CD4-positive, alpha-beta T cell (primary cell): ENCODE measurements around the gene PHAF1. TPM values are rescaled to one million over a fixed set of nuclear protein-coding genes. Genes with fewer than 3 reads are reported as not detected.

Experiments
- ATAC-seq: fragments of 200-7000 bp; cut with Tn5 transposase; one replicate; pipeline ENCODE4 v1.10.0; 2022; ENCODE audit warnings: mild to moderate bottlenecking; ENCODE audit not compliant: poor library complexity
- CTCF ChIA-PET: fragments of 350-600 bp; sonication (Branson Sonifier 250); formaldehyde crosslinking; loops from one replicate; lab custom pipeline; 2021; ENCODE audit warnings: antibody characterized with exemption, inconsistent platforms; lab: Charles Lee
- POLR2A ChIA-PET: fragments of 350-600 bp; sonication (Branson Sonifier 250); formaldehyde crosslinking; loops from one replicate; lab custom pipeline; 2021; ENCODE audit warnings: antibody characterized with exemption, inconsistent platforms; lab: Charles Lee
- DNase-seq, 14 experiments: peaks; one replicate each; pipeline ENCODE4 v3.0.0-alpha.2; 2013 to 2020; ENCODE audit warnings: mixed read lengths in 2 of 14
- H3K27ac ChIP-seq, 2 donors: one replicate each; pipeline versions ENCODE4 v1.5.1 to v1.7.0; 2013; ENCODE audit warnings: low read length in 2 of 2, low read depth in 1 of 2, mild to moderate bottlenecking in 1 of 2
- H3K27me3 ChIP-seq, 2 experiments: 1 replicate in 1 of 2; 2 replicates in 1 of 2; pipeline versions ENCODE4 v1.6.1 to v1.7.0; 2013; ENCODE audit warnings: low read length in 2 of 2, control low read depth in 1 of 2, mild to moderate bottlenecking in 1 of 2, moderate library complexity in 1 of 2; ENCODE audit not compliant: insufficient read depth in 2 of 2, control insufficient read depth in 1 of 2
- H3K36me3 ChIP-seq: one replicate; pipeline ENCODE4 v1.6.1; 2013; ENCODE audit warnings: low read length, control low read depth; ENCODE audit not compliant: insufficient read depth
- H3K4me1 ChIP-seq: one replicate; pipeline ENCODE4 v1.6.1; 2013; ENCODE audit warnings: low read length, control low read depth; ENCODE audit not compliant: insufficient read depth
- H3K4me3 ChIP-seq: one replicate; pipeline ENCODE4 v1.5.1; 2013; ENCODE audit warnings: mild to moderate bottlenecking, low read length, moderate library complexity
- H3K9me3 ChIP-seq, 2 experiments: 1 replicate in 1 of 2; 2 replicates in 1 of 2; pipeline versions ENCODE4 v1.6.1 to v1.7.0; 2013; ENCODE audit warnings: low read length in 2 of 2, mild to moderate bottlenecking in 2 of 2, control low read depth in 1 of 2, moderate library complexity in 1 of 2; ENCODE audit not compliant: control insufficient read depth in 1 of 2, insufficient read depth in 1 of 2
- H3K27ac Mint-ChIP-seq: one replicate; pipeline ENCODE4 v1.8.0; 2020; ENCODE audit warnings: mixed read lengths
- H3K27me3 Mint-ChIP-seq: one replicate; pipeline ENCODE4 v1.8.0; 2021; ENCODE audit warnings: mixed read lengths
- H3K36me3 Mint-ChIP-seq: one replicate; pipeline ENCODE4 v1.8.0; 2021; ENCODE audit warnings: low read depth, mixed read lengths
- H3K4me1 Mint-ChIP-seq: one replicate; pipeline ENCODE4 v1.8.0; 2021; ENCODE audit warnings: low read depth, mixed read lengths
- H3K4me3 Mint-ChIP-seq: one replicate; pipeline ENCODE4 v1.8.0; 2020; ENCODE audit warnings: mild to moderate bottlenecking, mixed read lengths
- H3K9me3 Mint-ChIP-seq: one replicate; pipeline ENCODE4 v1.8.0; 2020; ENCODE audit warnings: mixed read lengths
- CTCF ChIP-seq: fragments of 200-600 bp; IDR thresholded peaks from one replicate; pipeline ENCODE4 v1.8.0; 2022; ENCODE audit warnings: antibody characterized with exemption, mild to moderate bottlenecking
- intact Hi-C, 2 experiments: fragments of 100-400 bp; cut with DNase I in 1 of 2; cut with micrococcal nuclease in 1 of 2; formaldehyde crosslinking; loops; one replicate each; pipeline versions ENCODE4 v1.15.1 to v1.9.0; 2023 to 2025; cut with DNase I, micrococcal nuclease
- total RNA-seq, 174 experiments: library from RNA in 2 of 174; stranded (reverse) in 2 of 174; gene quantifications; one replicate each; pipeline ENCODE4 v1.2.3 and lab custom pipeline; 2021 to 2026

Gene PHAF1
- total RNA-seq, 2 experiments from 2014 or later = 10.6 to 10.8 TPM

GRCh38 chr16:67154578-67155294 is 45.0 kb downstream of the PHAF1 start:
- intact Hi-C loops = loop anchor here (1.0 to 2.0 kb wide), 4 partner anchors 31 to 177 kb away; partner anchors contain the start of gene PHAF1 (in 1 of the 2)
- CTCF ChIA-PET = interaction anchor here (0.6 to 3.1 kb wide), 54 partner anchors 10 to 326 kb away, joined by 3 to 43 read pairs (median 5); partner anchors contain the start of genes ATP6V0D1, CES3, E2F4 and EXOC3L1
- Histone ChIP-seq H3K4me3 (peak overlapping the region; percentile 46), H3K27me3 (no peaks in the 10 kb centered on the region), H3K36me3 (no peaks in the 10 kb centered on the region), H3K9me3 (peaks cover 0 to under 1% of the 10 kb centered on the region in 2 experiments), H3K4me1 (peaks cover 81% of the 10 kb centered on the region), H3K27ac (no peak overlapping the region)
- POLR2A ChIA-PET = interaction anchor here (0.5 to 2.0 kb wide), 10 partner anchors 10 to 207 kb away, joined by 3 to 11 read pairs (median 4); partner anchors contain the start of genes CBFB and HSF4
- Mint-ChIP-seq H3K27me3 (peaks cover 4% of the 10 kb centered on the region), H3K9me3 (no peaks in the 10 kb centered on the region), H3K27ac (no peak overlapping the region), H3K36me3 (peaks cover 14% of the 10 kb centered on the region), H3K4me3 (peak overlapping the region; percentile 78), H3K4me1 (peaks cover 56% of the 10 kb centered on the region)
- DNase-seq (peak in 2 of 14 experiments; percentile 5 to 42), ATAC-seq (no peak)
- no peak for TF ChIP-seq CTCF

- ATAC-seq = peak; percentile 35
- H3K36me3 Mint-ChIP-seq = peaks cover 15% of the 10 kb centered on the region
- H3K27ac Mint-ChIP-seq = peak overlapping the region; percentile 95
- peak overlapping the region; percentile 95 for H3K4me3 Mint-ChIP-seq
- Histone ChIP-seq H3K4me1 (peaks cover 82% of the 10 kb centered on the region), H3K27ac (no peak overlapping the region), H3K4me3 (peak overlapping the region; percentile 46), H3K36me3 (no peaks in the 10 kb centered on the region), H3K9me3 (no peaks in the 10 kb centered on the region), H3K27me3 (no peaks in the 10 kb centered on the region)
- H3K9me3 Mint-ChIP-seq = no peaks in the 10 kb centered on the region
- peaks cover 62% of the 10 kb centered on the region for H3K4me1 Mint-ChIP-seq
- POLR2A ChIA-PET = interaction anchor here (0.5 to 2.0 kb wide), 8 partner anchors 9 to 208 kb away, joined by 3 to 11 read pairs (median 6); partner anchors contain the start of genes CBFB and HSF4
- intact Hi-C loops = loop anchor here (1.0 to 2.0 kb wide), 4 partner anchors 30 to 178 kb away; partner anchors contain the start of gene PHAF1 (in 1 of the 2)
- peaks cover 9% of the 10 kb centered on the region for H3K27me3 Mint-ChIP-seq
- CTCF ChIA-PET = interaction anchor here (0.6 to 3.1 kb wide), 56 partner anchors 9 to 325 kb away, joined by 3 to 43 read pairs (median 5); partner anchors contain the start of genes ATP6V0D1, CES3, E2F4 and EXOC3L1
- peak; percentile 53 to 92 (median 76) for DNase-seq
- peak; percentile 94 for TF ChIP-seq CTCF
These were observed 45.8 kb downstream of the PHAF1 start for GRCh38 chr16:67155295-67156142.
